Kidney (tissue), 14 donors: ENCODE results near the gene SLC22A9. TPM values are rescaled to one million over a fixed set of nuclear protein-coding genes. Genes with fewer than 3 reads are reported as not detected.

Experiments
- DNase-seq, 5 donors: peaks; one replicate each; pipeline ENCODE4 v3.0.0-alpha.2; 2013 to 2020
- FAIRE-seq: peaks from 2 replicates; lab custom pipeline; 2012; peaks lifted over from hg19 to GRCh38; lab: Jason Lieb, UNC
- H3K27ac ChIP-seq, 2 donors: one replicate each; pipeline ENCODE4 v1.7.0; 2013; ENCODE audit warnings: low read depth in 2 of 2, low read length in 2 of 2, inconsistent platforms in 1 of 2
- H3K27me3 ChIP-seq: one replicate; pipeline ENCODE4 v1.7.1; 2013; ENCODE audit warnings: low read length, inconsistent platforms; ENCODE audit not compliant: control insufficient read depth, insufficient read depth
- H3K36me3 ChIP-seq, 3 donors: one replicate each; pipeline versions ENCODE4 v1.7.0 to v1.7.1; 2013; ENCODE audit warnings: low read length in 3 of 3, control low read depth in 1 of 3, inconsistent platforms in 1 of 3; ENCODE audit not compliant: insufficient read depth in 3 of 3, control insufficient read depth in 2 of 3
- H3K4me1 ChIP-seq, 3 donors: one replicate each; pipeline versions ENCODE4 v1.7.0 to v1.7.1; 2013; ENCODE audit warnings: low read length in 3 of 3, inconsistent platforms in 1 of 3, low read depth in 1 of 3; ENCODE audit not compliant: control insufficient read depth in 2 of 3, insufficient read depth in 2 of 3
- H3K4me3 ChIP-seq, 3 donors: one replicate each; pipeline versions ENCODE4 v1.7.0 to v1.8.1; 2013; ENCODE audit warnings: low read length in 3 of 3, control low read depth in 1 of 3, inconsistent platforms in 1 of 3
- H3K9ac ChIP-seq, 3 donors: one replicate each; pipeline versions ENCODE4 v1.7.0 to v1.7.1; 2013; ENCODE audit warnings: low read length in 3 of 3, control low read depth in 1 of 3, inconsistent platforms in 1 of 3
- H3K9me3 ChIP-seq, 3 donors: one replicate each; pipeline versions ENCODE4 v1.7.0 to v1.7.1; 2013; ENCODE audit warnings: low read length in 3 of 3, control low read depth in 1 of 3, inconsistent platforms in 1 of 3; ENCODE audit not compliant: control insufficient read depth in 2 of 3, insufficient read depth in 1 of 3
- intact Hi-C: fragments of 100-400 bp; cut with DNase I; formaldehyde crosslinking; loops from one replicate; pipeline ENCODE4 v1.11.1; 2022
- polyA plus RNA-seq: library from polyadenylated mRNA; stranded (reverse); fragments of 350-450 nt; fragmentation: Illumina TruSeq; extraction: RNeasy Lipid Tissue Mini Kit (QIAGEN cat#74804); gene quantifications from one replicate; pipeline ENCODE4 v1.2.3, GENCODE V29; 2014; ENCODE audit warnings: low read depth, low replicate concordance; ENCODE audit not compliant: insufficient read depth
- total RNA-seq: library from RNA; stranded (reverse); fragmentation: NEBNext Ultra II Directional; extraction: Animal tissue kit (Norgen Biotek cat#: 25700); gene quantifications from one replicate; pipeline ENCODE4 v1.2.1, GENCODE V29; 2021
- TF ChIP-seq, protein P1 (sequence below): IDR thresholded peaks from 3 replicates; pipeline ENCODE4 v1.5.1; 2012; ENCODE audit warnings: mild to moderate bottlenecking, moderate library complexity, borderline replicate concordance; ENCODE audit not compliant: insufficient read depth; ENCODE audit errors: extremely low read depth
- donor health status: control.
- donor health status: control.
- donor health status: control.
- donor health status: control.
- donor health status: control.
- donor health status: DM: yes; HTN: yes; CAD: no.
- donor health status: Normal renal cell carcinoma (clear cell type).

SLC22A9 gene
- total and polyA plus RNA-seq, 2 donors from 2014 or later: not detected

DNA sequence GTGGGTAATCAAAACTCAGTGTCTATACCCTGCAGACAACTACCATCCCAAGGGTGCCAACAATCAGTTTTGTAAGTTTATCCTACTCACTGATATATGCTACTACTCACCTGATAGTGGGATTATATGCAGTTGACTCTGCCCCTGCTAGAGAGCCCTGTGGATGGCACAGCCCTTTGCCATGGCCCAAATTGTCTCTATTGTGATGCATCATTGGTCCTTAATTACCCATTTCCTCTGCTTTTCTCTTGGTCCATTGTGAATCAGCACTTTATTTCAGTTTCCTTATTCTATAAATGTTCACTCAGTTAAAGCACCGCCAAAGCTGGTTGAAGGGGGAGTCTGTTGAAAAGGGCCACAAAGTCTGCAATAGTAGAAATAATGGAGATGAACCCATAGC lies 79.1 kb downstream of the SLC22A9 start:
- H3K27me3 ChIP-seq: no peaks in the 10 kb centered on the region
- no peak overlapping the region for H3K27ac ChIP-seq
- intact Hi-C loops: no loop called here
- TF ChIP-seq, protein P1, sequence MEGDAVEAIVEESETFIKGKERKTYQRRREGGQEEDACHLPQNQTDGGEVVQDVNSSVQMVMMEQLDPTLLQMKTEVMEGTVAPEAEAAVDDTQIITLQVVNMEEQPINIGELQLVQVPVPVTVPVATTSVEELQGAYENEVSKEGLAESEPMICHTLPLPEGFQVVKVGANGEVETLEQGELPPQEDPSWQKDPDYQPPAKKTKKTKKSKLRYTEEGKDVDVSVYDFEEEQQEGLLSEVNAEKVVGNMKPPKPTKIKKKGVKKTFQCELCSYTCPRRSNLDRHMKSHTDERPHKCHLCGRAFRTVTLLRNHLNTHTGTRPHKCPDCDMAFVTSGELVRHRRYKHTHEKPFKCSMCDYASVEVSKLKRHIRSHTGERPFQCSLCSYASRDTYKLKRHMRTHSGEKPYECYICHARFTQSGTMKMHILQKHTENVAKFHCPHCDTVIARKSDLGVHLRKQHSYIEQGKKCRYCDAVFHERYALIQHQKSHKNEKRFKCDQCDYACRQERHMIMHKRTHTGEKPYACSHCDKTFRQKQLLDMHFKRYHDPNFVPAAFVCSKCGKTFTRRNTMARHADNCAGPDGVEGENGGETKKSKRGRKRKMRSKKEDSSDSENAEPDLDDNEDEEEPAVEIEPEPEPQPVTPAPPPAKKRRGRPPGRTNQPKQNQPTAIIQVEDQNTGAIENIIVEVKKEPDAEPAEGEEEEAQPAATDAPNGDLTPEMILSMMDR: no peak
- H3K36me3 ChIP-seq: no peaks in the 10 kb centered on the region
- no peaks in the 10 kb centered on the region for H3K9me3 ChIP-seq
- DNase-seq (no peak), FAIRE-seq (no peak)
- no peak overlapping the region for H3K4me3 ChIP-seq
- no peak overlapping the region for H3K9ac ChIP-seq
- no peaks in the 10 kb centered on the region for H3K4me1 ChIP-seq

GRCh38 chr11:63459586-63459985 lies 90.0 kb downstream of the SLC22A9 start:
- H3K27me3 ChIP-seq: no peaks in the 10 kb centered on the region
- no peaks in the 10 kb centered on the region for H3K9me3 ChIP-seq
- TF ChIP-seq, protein P1: no peak
- FAIRE-seq (no peak), DNase-seq (no peak)
- intact Hi-C loops: no loop called here
- H3K4me3 ChIP-seq: no peak overlapping the region
- no peaks in the 10 kb centered on the region for H3K4me1 ChIP-seq
- H3K9ac ChIP-seq: no peak overlapping the region
- no peak overlapping the region for H3K27ac ChIP-seq
- H3K36me3 ChIP-seq: no peaks in the 10 kb centered on the region

Other genes starting within 250 kb of the SLC22A9 start
- gene SLC22A24, start 225.6 kb upstream of the SLC22A9 start, total RNA-seq: 0.91 TPM
- gene SLC22A24, start 225.6 kb upstream of the SLC22A9 start, polyA plus RNA-seq: 0.86 TPM
- not detected for gene SLC22A25, start 126.2 kb upstream of the SLC22A9 start, total RNA-seq
- gene SLC22A25, start 126.2 kb upstream of the SLC22A9 start, polyA plus RNA-seq: not detected
- gene PLAAT5, start 121.4 kb downstream of the SLC22A9 start, total RNA-seq: 0.72 TPM
- gene PLAAT5, start 121.4 kb downstream of the SLC22A9 start, polyA plus RNA-seq: 7.6 TPM
- gene LGALS12, start 136.3 kb downstream of the SLC22A9 start, total RNA-seq: 0.44 TPM
- 0.32 TPM for gene LGALS12, start 136.3 kb downstream of the SLC22A9 start, polyA plus RNA-seq
- gene PLAAT4, start 167.0 kb downstream of the SLC22A9 start, total RNA-seq: 111 TPM
- 579 TPM for gene PLAAT4, start 167.0 kb downstream of the SLC22A9 start, polyA plus RNA-seq
- 1.3 TPM for gene PLAAT2, start 193.6 kb downstream of the SLC22A9 start, total RNA-seq
- gene PLAAT2, start 193.6 kb downstream of the SLC22A9 start, polyA plus RNA-seq: 49.5 TPM
- 88.2 TPM for gene PLAAT3, start 244.6 kb downstream of the SLC22A9 start, total RNA-seq
- 262 TPM for gene PLAAT3, start 244.6 kb downstream of the SLC22A9 start, polyA plus RNA-seq